Measurements from ENCODE around the gene MAGI3.
"Not testable (repeated sequence)": the region's sequence is repeated elsewhere in the genome, so short reads cannot be mapped to it uniquely, and the experiment has no call there.

The MAGI3 gene

DNA sequence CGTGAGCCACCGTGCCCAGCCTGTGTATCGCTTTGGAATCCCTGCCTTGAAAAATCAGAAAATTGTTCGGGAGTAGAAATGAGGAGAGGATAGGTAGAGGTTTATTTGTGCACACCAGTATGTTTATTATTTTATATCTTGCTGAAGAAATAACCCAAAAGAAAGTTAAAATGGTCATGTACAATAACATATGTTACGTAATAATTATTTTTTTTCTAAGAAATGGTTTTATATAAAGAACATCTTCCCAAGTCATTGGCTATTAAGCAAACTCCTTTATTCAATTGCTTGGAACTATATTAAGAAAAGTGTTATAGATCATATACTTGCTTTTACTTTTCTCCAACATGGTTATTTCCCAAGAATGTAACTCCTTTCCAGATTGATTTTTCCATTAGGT is 197.2 kb downstream of the MAGI3 start:
- DNase-seq = no peak

DNA sequence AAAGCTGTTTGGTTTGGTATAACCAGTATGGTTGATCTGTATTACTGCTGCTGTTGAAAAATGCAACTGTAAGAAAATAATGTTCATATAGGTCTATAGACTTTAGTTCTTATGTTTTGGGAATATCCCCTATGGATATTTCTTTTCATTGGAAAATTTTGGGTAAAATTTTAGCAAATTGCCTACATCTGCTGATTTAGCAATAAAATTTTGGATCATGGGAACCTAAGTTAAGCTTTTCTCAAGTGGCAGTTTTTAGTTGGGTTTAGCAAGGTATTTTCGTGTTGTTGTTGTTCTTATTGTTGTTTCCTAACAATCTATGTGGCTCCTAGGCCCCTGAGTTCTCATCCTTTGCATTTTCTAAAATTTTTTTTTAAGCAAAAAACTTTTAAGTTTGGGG is 201.9 kb downstream of the MAGI3 start:
- no peak for DNase-seq

- DNase-seq = no peak
Measured at GRCh38 chr1:113593550-113594297, 203.4 kb downstream of the MAGI3 start.

GRCh38 chr1:113604466-113604865 is 214.2 kb downstream of the MAGI3 start:
- not testable (repeated sequence) for DNase-seq

- no peak for DNase-seq
Measured at GRCh38 chr1:113605146-113605545, 214.8 kb downstream of the MAGI3 start.

DNA sequence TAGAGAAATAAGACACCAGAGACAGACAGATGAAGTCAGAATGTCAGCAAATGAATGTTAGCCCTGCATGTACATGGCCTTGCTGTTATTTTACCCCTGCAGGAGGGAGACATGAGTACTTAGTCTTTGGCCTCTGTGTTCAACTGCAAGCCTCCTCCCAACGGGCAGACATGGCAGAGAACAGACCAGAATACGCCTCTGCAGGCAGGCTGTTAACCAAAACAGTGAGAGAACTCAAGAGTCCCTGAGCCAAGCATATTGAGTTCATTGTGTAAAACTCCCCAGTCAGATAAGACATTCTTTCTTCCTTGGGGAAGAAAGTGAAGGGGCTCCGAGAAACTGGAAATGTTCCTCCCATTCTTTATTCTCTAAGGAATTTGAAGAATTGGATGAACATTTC is 218.1 kb downstream of the MAGI3 start:
- no peak for DNase-seq

- DNase-seq = no peak
Measured at GRCh38 chr1:113610372-113610771, 220.1 kb downstream of the MAGI3 start.

GRCh38 chr1:113615425-113615824 is 225.1 kb downstream of the MAGI3 start:
- peak; percentile 57 for DNase-seq

DNA sequence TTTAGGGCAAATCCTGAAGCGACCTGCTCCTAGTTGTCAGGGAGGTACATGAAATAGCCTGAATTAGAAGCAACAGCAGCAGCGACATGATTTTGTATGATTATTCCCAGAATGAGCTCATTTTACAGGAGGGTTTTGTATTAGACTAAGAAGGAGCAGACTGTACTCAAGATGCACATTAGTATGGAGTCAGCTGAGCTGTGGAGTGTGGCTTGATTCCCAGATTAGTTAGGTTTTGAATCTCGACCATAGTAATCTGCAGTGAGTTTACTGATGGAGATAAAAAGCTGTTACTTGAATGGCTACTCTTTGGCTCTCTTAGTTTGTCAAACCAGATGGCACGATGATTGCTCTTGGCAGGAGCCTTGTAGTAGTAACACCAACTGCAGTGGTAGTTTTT is 225.8 kb downstream of the MAGI3 start:
- no peak for DNase-seq

- DNase-seq = peak; percentile 2
Measured at GRCh38 chr1:113617438-113618141, 227.3 kb downstream of the MAGI3 start.

DNA sequence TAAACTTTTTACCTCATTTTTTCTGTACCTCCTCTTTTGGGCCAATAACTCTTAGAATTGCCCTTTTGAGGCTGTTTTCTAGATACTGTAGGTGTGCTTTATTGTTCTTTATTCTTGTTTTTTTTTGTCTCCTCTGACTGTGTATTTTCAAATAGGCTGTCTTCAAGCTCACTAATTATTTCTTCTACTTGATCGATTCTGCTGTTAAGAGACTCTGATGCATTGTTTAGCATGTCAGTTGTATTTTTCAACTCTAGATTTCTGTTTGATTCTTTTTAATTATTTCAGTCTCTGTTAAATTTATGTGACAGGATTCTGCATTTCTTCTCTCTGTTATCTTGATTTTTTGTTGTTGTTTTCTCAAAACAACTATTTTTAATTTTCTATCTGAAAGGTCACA is 238.7 kb downstream of the MAGI3 start:
- DNase-seq = no peak

GRCh38 chr1:113630340-113631327 is 240.3 kb downstream of the MAGI3 start:
- DNase-seq = no peak

GRCh38 chr1:113641396-113641795 is 251.1 kb downstream of the MAGI3 start:
- peak; percentile 26 for DNase-seq

GRCh38 chr1:113647164-113647563 is 256.8 kb downstream of the MAGI3 start:
- no peak for DNase-seq

DNA sequence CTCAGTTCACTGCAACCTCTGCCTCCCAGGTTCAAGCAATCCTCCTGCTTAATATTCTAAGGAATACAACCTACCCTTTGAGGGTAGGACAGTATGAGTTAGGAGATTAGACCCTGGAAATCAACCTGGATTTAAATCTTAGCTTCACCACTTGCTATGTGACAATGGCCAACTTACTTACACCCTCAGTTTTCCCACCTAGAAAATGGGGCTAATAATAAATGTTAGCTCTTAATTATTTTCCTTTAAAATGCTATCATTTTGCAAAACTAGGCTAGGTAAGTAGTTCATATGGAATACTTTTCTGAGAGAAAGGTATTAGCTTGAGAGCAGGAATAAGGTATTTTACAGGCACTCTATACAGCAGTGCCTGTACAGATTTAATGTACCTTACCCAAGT is 258.2 kb downstream of the MAGI3 start:
- no peak for DNase-seq

GRCh38 chr1:113652771-113653170 is 262.5 kb downstream of the MAGI3 start:
- no peak for DNase-seq

DNA sequence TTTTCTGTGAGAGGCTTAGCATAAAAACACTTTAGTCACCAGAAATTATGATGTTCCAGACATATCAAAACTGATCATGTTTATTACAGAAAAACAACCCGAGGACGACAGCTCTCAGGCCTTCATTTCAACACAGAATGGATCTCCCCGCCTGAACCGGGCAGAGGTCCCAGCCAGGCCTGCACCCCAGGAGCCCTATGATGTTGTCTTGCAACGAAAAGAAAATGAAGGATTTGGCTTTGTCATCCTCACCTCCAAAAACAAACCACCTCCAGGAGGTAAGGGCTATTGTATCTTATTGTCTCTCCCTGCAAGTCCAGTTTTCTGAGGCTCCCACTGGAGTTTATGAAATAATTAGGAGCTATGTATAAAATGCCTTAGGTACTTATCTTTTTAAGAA is 263.4 kb downstream of the MAGI3 start:
- DNase-seq = no peak

DNA sequence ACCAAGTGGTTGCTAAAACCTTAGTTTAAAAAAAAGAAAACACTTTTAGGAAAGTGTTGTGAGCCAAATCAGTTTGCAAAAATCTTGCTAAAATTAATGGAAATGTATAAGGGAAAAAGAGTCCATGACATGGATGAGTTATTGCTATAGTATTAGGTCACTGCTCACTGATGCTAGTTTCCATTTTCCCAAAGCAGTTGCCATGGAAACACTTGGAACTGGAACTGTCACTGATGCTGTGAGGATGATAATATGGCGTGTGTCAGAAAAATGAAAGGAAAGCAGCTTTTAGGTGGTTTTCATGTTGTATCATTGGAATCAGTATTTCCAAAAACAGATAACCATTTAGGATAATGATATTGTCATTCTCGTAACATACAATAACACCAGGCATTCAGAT is 264.6 kb downstream of the MAGI3 start:
- no peak for DNase-seq

- DNase-seq = no peak
Measured at GRCh38 chr1:113657126-113657525, 266.8 kb downstream of the MAGI3 start.

GRCh38 chr1:113657556-113658063 is 267.3 kb downstream of the MAGI3 start:
- DNase-seq = no peak

GRCh38 chr1:113659035-113659434 is 268.7 kb downstream of the MAGI3 start:
- DNase-seq = no peak

DNA sequence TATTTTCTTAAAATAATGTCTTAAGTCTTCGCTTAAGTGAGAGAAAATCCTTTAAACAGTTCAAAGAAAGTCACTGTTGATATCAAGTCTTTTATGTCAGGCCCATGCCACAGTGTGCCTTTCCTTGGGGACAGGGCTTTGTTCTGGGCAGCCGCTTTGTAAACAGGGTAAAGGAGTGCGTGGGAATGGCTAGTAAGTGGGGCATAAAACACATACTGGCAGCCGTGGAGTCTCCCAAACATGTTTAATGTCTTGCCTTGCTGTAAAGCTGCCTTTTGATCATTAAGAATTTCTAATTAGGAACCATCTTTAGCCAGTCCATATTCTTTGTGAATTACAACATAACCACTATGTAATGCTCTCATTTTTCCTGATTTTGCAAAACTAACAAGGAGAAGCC is 269.2 kb downstream of the MAGI3 start:
- no peak for DNase-seq

- DNase-seq = no peak
Measured at GRCh38 chr1:113660088-113660487, 269.8 kb downstream of the MAGI3 start.

Measured in HCEC 1CT (cell line).